Activated naive CD4-positive, alpha-beta T cell treated with anti-CD3 and anti-CD28 coated beads, Interleukin-2, amount 50 U/mL, for 24 hours (primary cell): ENCODE measurements around the gene THBS4.
A peak's percentile ranks its signal among the peaks of the same experiment; 100 is the strongest.

Source experiments
- H3K27ac Mint-ChIP-seq: one replicate; pipeline ENCODE4 v1.8.0; 2021; ENCODE audit warnings: mild to moderate bottlenecking, mixed read lengths
- H3K27me3 Mint-ChIP-seq: one replicate; pipeline ENCODE4 v1.8.0; 2021; ENCODE audit warnings: mixed read lengths
- H3K36me3 Mint-ChIP-seq: one replicate; pipeline ENCODE4 v1.8.0; 2021; ENCODE audit warnings: mixed read lengths
- H3K4me1 Mint-ChIP-seq: one replicate; pipeline ENCODE4 v1.8.0; 2021; ENCODE audit warnings: mixed read lengths
- H3K4me3 Mint-ChIP-seq: one replicate; pipeline ENCODE4 v1.8.0; 2021; ENCODE audit warnings: mild to moderate bottlenecking, mixed read lengths
- H3K9me3 Mint-ChIP-seq: one replicate; pipeline ENCODE4 v1.8.0; 2021; ENCODE audit warnings: mixed read lengths

The THBS4 gene

GRCh38 chr5:80064124-80064523, 29.0 kb downstream of the THBS4 start:
- no peak overlapping the region for H3K27ac Mint-ChIP-seq
- H3K36me3 Mint-ChIP-seq, result peaks cover 6% of the 10 kb centered on the region

DNA sequence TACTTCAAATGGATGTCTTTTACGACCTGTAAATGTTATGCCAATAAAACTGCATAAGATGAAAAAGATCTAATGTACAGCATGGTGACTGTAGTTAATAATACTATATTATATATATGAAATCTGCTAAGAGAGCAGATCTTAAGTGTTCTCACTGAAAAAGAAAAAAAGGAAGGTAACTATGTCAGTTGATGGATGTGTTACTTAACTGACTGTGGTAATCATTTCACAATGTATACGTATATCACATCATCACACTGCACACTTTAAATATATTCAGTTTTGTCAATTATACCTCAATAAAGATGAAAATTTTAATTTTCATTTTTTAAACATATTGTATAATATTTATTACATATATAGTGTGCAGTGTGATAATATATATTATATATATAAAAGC, 31.9 kb downstream of the THBS4 start:
- Mint-ChIP-seq H3K4me1 (no peaks in the 10 kb centered on the region), H3K27me3 (no peaks in the 10 kb centered on the region), H3K36me3 (peaks cover 8% of the 10 kb centered on the region), H3K27ac (no peak overlapping the region), H3K4me3 (no peak overlapping the region), H3K9me3 (no peaks in the 10 kb centered on the region)

More at GRCh38 chr5:80064124-80064523, 29.0 kb downstream of the THBS4 start:
- no peaks in the 10 kb centered on the region for H3K27me3 Mint-ChIP-seq
- H3K4me3 Mint-ChIP-seq, result no peak overlapping the region
- no peaks in the 10 kb centered on the region for H3K9me3 Mint-ChIP-seq
- peaks cover 7% of the 10 kb centered on the region for H3K4me1 Mint-ChIP-seq

DNA sequence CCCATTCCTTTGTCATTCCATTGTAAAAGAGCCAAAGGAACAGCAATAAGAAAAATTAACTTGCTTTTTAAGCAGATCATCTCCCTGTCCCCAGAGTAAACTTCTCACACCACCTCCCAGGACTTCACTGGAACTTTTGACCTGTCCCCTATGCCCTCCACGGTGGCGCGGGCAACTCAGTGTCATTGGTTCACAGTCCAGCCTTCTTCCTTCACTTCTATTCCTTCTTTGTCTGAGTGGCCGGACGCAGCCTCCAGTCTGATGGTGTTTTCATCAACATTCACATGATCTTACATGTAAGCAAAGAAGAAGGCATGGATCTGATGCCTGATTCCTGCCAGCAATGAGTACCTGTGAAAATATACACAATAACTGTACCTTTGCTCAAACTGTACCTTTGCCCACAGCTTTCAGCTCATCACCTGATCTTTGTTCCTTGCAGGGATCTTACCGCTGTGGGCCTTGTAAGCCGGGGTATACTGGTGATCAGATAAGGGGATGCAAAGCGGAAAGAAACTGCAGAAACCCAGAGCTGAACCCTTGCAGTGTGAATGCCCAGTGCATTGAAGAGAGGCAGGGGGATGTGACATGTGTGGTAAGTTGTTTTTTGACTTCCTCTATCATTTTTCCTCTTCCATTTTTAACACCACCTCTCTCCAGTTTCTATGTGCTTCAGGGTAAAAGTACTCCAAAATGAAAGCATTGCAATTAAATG, 32.5 kb downstream of the THBS4 start:
- Mint-ChIP-seq H3K27ac (no peak overlapping the region), H3K9me3 (no peaks in the 10 kb centered on the region), H3K27me3 (no peaks in the 10 kb centered on the region), H3K4me1 (no peaks in the 10 kb centered on the region), H3K4me3 (no peak overlapping the region), H3K36me3 (peaks cover 8% of the 10 kb centered on the region)

GRCh38 chr5:80068246-80068636, 33.1 kb downstream of the THBS4 start:
- Mint-ChIP-seq H3K4me3 (no peak overlapping the region), H3K27ac (no peak overlapping the region), H3K36me3 (peaks cover 8% of the 10 kb centered on the region), H3K9me3 (no peaks in the 10 kb centered on the region), H3K27me3 (no peaks in the 10 kb centered on the region), H3K4me1 (no peaks in the 10 kb centered on the region)

GRCh38 chr5:80068775-80069174, 33.6 kb downstream of the THBS4 start:
- Mint-ChIP-seq H3K27me3 (no peaks in the 10 kb centered on the region), H3K36me3 (peaks cover 4% of the 10 kb centered on the region), H3K9me3 (no peaks in the 10 kb centered on the region), H3K4me1 (no peaks in the 10 kb centered on the region), H3K27ac (no peak overlapping the region), H3K4me3 (no peak overlapping the region)

- no peaks in the 10 kb centered on the region for H3K4me1 Mint-ChIP-seq
- no peak overlapping the region for H3K4me3 Mint-ChIP-seq
- no peak overlapping the region for H3K27ac Mint-ChIP-seq
- H3K9me3 Mint-ChIP-seq, result no peaks in the 10 kb centered on the region
- peaks cover 4% of the 10 kb centered on the region for H3K36me3 Mint-ChIP-seq
- H3K27me3 Mint-ChIP-seq, result no peaks in the 10 kb centered on the region
Observed at GRCh38 chr5:80069251-80069800, 34.2 kb downstream of the THBS4 start.

- peaks cover 4% of the 10 kb centered on the region for H3K36me3 Mint-ChIP-seq
- no peak overlapping the region for H3K4me3 Mint-ChIP-seq
- H3K27ac Mint-ChIP-seq, result no peak overlapping the region
- no peaks in the 10 kb centered on the region for H3K27me3 Mint-ChIP-seq
- no peaks in the 10 kb centered on the region for H3K9me3 Mint-ChIP-seq
- no peaks in the 10 kb centered on the region for H3K4me1 Mint-ChIP-seq
Observed at GRCh38 chr5:80069918-80070318, 34.8 kb downstream of the THBS4 start.

DNA sequence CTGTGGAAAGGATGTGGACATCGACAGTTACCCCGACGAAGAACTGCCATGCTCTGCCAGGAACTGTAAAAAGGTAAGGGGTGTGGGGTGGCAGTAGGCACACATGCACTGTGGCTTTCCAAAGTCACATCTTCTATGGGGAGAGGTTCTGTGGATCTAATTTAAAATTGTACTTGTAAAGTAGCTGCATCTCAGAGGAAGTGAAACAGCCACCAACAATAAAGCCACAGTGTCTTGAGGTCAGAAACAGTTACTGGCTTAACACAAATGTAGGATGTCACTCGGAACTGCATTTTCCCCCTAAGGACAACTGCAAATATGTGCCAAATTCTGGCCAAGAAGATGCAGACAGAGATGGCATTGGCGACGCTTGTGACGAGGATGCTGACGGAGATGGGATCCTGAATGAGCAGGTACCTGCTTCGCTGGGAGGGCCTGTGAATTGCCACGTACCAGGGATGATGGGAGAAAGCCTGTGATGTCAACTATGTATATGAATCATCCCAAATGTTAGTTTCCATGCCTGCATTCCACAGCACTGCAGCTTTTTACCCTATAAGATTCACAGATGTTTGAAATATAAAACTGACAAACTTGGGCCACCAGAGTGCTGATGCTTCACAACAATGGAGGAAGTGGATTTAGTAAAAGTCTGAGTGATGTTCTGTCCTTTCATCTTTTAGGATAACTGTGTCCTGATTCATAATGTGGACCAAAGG, 35.3 kb downstream of the THBS4 start:
- Mint-ChIP-seq H3K4me1 (no peaks in the 10 kb centered on the region), H3K9me3 (no peaks in the 10 kb centered on the region), H3K27me3 (no peaks in the 10 kb centered on the region), H3K36me3 (peaks cover 4% of the 10 kb centered on the region), H3K4me3 (no peak overlapping the region), H3K27ac (no peak overlapping the region)

GRCh38 chr5:80071510-80072021, 36.4 kb downstream of the THBS4 start:
- Mint-ChIP-seq H3K4me1 (no peaks in the 10 kb centered on the region), H3K27ac (no peak overlapping the region), H3K27me3 (no peaks in the 10 kb centered on the region), H3K4me3 (no peak overlapping the region), H3K36me3 (peaks cover 4% of the 10 kb centered on the region), H3K9me3 (no peaks in the 10 kb centered on the region)

DNA sequence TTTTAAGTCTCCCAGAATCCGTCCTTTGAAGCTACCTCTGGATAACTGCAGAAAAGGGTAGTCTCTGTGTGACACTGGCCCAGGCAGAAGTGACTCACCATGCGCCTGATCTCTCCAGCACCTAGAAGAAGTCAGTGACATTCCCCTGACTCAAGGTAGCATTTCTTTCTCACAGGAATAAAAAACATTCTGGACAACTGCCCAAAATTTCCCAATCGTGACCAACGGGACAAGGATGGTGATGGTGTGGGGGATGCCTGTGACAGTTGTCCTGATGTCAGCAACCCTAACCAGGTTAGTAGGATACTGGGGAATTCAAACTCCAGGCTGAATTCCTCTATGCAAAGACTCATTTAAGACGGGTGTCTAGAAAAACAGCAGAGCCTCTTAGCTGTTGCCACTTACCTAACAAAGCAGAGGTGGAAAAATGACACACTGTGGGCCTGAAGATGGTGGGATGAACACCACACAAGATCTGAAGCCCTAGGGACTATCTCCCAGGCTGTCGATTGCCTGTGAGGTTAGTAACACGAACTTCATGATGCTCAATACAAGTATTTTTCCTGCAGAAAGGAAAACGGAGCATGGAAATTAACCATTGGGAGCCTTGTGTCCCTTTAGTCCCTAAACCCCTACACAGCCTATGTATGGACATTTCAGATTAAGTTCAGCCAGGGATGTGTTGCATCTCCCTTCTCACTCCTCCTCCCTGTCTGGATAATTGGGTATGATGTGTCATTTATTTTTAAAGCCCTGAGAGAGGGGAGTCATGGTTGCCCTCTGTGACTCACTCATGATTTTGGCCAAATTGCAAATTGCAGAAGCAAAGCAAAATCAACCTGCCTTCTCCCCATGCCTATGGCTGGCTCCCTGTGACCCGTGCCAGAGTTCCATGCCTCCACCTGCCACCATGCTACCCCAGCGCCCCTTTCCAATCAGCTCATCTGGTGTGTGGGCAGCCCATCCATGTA, 37.2 kb downstream of the THBS4 start:
- H3K27me3 Mint-ChIP-seq, result no peaks in the 10 kb centered on the region
- no peaks in the 10 kb centered on the region for H3K4me1 Mint-ChIP-seq
- peaks cover 4% of the 10 kb centered on the region for H3K36me3 Mint-ChIP-seq
- no peak overlapping the region for H3K4me3 Mint-ChIP-seq
- no peak overlapping the region for H3K27ac Mint-ChIP-seq
- H3K9me3 Mint-ChIP-seq, result no peaks in the 10 kb centered on the region

DNA sequence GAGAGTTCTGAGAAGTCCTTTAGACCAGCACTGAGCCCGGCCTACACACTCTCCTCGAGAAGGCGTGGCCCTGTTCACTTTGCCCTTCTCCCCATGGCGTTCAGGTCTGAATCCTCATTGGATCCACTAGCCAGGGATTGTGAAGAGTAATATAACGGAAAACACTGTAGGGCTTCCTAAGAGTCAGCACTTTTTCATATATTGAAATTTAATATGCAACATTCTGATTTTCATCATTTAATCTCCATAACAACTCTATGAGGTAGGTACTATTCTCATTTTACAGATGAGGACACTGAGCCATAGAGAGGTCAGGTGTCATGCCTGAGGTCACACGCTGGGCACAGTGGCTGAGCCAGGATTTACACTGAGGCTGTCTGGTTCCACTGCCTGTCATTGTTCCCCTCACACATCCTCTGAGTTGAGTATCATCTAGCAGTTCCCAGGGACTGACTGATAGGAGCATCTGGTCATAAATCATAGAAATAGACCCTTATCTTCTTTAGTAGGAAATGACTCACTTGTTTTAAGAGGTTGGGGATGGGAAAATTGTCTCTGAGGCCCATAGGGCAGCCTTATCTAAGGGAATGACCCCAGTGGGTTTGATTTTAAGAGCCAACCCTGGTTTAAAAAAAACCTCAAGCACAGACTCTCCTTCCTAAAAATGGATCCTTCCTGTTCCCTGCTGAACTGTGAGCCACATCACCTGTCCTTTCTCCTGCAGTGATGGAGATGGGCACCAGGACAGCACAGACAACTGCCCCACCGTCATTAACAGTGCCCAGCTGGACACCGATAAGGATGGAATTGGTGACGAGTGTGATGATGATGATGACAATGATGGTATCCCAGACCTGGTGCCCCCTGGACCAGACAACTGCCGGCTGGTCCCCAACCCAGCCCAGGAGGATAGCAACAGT, 41.2 kb downstream of the THBS4 start:
- no peaks in the 10 kb centered on the region for H3K9me3 Mint-ChIP-seq
- peaks cover 6% of the 10 kb centered on the region for H3K36me3 Mint-ChIP-seq
- no peak overlapping the region for H3K27ac Mint-ChIP-seq
- no peaks in the 10 kb centered on the region for H3K27me3 Mint-ChIP-seq
- H3K4me3 Mint-ChIP-seq, result no peak overlapping the region
- H3K4me1 Mint-ChIP-seq, result no peaks in the 10 kb centered on the region

DNA sequence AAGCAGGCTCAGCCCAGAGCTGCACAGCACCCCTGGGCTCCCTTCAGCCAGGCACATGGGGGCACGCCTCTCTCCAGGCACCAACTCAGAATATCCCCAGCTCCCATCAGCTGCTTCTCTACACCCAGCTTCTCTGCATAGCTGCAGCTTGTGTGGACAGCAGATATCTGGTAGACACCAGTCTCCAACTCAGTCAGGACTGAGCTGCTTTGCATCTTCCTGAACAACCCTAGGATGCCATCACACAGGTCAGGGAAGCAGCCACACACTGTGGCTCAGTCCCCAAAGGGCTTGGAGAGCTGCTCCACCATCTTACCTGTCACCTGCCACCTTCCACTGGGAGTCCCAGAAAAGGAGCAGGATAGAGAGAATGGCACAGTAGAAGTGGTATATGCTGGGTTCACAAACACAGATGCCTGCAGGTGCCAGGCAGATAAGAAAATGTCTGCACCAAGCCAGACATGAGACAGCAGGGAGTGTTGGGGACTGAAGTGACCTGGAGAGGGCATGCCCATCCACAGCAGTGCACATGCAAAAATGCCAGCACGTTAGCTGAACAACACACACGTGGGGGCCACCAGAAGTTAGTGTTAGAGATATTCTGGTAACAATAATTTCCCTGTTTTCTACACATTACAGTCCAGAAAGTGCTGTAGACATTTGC, 42.0 kb downstream of the THBS4 start:
- Mint-ChIP-seq H3K4me1 (no peaks in the 10 kb centered on the region), H3K36me3 (peaks cover 6% of the 10 kb centered on the region), H3K27me3 (no peaks in the 10 kb centered on the region), H3K27ac (no peak overlapping the region), H3K4me3 (no peak overlapping the region), H3K9me3 (no peaks in the 10 kb centered on the region)

DNA sequence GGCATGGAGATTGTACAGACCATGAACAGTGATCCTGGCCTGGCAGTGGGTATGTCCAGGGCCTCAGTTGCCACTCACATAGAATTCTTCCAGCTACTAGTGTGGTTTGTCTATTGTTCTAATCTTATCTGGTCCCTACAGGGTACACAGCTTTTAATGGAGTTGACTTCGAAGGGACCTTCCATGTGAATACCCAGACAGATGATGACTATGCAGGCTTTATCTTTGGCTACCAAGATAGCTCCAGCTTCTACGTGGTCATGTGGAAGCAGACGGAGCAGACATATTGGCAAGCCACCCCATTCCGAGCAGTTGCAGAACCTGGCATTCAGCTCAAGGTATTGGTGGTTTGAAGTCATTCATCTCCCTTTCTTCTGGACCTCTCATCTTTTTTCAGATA, 43.8 kb downstream of the THBS4 start:
- Mint-ChIP-seq H3K36me3 (peaks cover 6% of the 10 kb centered on the region), H3K4me3 (no peak overlapping the region), H3K9me3 (no peaks in the 10 kb centered on the region), H3K4me1 (peaks cover 5% of the 10 kb centered on the region), H3K27ac (no peak overlapping the region), H3K27me3 (no peaks in the 10 kb centered on the region)

- Mint-ChIP-seq H3K4me3 (peak overlapping the region; percentile 27), H3K27me3 (no peaks in the 10 kb centered on the region), H3K27ac (no peak overlapping the region), H3K4me1 (peaks cover 5% of the 10 kb centered on the region), H3K9me3 (no peaks in the 10 kb centered on the region), H3K36me3 (peaks cover 5% of the 10 kb centered on the region)
Observed at GRCh38 chr5:80082281-80082680, 47.1 kb downstream of the THBS4 start.
